GM15510 (cell line): ENCODE data around the gene MBP.

Experiments used
- POLR2A ChIP-seq: IDR thresholded peaks from 3 replicates; pipeline ENCODE4 v1.6.1; 2011; ENCODE audit warnings: borderline replicate concordance; ENCODE audit not compliant: insufficient read length; ENCODE audit errors: extremely low read depth

MBP gene

DNA sequence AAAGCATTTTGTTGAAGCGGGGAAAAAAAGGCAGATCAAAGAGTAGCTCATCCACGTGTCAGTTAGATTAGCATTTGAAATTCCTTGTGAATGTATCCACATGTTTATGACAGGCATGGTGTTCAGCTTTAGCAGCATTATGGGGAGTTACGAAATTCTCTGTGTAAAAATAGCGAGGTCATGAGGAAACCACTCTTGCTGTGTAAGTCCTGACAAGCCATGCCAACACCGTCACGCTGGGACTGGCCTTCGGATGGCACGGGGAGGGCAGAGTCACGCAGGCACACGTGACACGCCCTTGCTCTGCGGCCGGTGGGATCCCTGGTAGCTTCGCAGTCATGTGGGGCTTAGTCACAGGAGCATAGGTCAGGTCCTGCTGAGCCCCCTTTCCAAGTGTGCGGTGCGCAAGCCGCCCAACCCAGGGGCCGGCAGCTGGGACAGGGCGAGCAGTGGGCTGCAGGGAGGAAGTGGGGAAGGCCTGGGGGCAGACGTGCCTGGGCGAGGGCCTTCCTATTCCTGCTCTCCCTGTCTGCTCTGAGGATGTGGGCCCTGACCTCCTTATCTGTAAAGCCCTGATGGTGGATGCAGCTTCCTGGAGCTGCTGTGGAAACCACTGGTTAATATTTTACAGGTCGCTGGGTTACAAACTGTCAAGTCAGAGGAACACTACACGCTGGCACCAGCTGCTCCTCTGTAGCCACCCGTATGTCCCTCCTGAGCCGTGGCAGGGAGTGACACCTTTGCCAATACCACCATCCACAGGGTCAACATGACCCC lies 18.0 kb downstream of the MBP start:
- no peak for TF ChIP-seq POLR2A

DNA sequence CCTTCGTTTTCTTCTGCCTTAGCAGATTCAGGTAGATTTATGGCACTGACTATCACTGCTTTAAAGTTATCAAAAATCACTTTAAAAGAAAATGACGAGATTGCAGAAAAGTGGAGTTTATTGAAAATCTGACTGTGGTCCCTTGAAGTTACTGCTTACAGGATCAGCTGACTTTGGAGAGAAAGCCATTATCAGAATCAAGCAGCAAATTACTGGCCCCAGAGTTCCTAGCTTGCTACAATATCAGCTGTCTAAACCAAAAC lies 18.5 kb downstream of the MBP start:
- no peak for TF ChIP-seq POLR2A

DNA sequence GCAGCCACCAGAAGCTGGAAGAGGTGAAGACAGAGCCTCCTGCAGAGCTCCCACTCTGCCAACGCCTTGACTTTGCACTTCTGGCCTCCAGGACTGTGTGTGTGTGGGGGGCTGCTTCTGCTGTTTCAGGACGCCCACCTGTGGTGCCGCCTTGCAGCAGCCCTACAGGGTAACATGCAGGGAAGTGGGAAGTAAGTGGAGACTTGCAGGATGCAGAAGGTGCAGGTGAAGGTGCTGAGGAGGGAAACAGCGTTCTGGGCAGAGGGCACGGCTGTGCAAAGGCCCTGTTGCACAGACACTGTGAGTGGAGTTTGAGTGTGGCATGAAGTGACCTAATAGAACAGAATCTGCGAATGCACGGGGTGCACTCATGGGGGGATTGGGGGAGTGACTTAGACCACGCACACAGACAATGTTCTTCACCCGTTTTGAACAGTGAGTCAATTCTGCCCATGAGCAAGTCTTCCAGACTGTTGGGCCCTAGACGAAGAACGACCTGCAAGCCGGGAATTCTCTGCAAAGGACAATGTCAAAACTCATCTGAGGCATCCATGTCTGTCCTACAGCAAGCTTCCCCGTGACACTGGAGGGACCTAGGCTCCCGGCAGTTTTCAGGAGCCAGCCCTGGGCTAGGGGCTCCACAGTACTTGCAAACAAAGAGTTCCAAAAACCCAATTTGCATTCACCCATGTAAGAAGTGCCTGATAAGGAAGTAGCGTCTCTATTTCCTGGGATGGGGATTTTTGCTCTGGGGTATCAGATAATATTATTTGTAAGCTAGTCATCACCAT lies 19.0 kb downstream of the MBP start:
- no peak for TF ChIP-seq POLR2A

DNA sequence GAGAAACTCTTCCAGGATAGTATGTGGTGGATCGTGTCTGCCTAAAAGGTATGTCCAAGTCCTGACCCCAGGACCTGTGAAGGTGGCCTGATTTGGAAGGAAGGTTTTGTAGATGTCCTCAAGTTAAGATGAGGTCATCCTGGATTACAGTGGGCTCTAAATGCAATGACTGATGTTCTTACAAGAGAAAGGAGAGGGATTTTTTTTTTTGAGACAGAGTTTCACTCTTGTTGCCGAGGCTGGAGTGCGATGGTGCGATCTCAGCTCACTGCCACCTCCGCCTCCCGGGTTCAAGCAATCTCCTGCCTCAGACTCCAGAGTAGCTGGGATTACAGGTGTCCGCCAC lies 19.9 kb downstream of the MBP start:
- no peak for TF ChIP-seq POLR2A

DNA sequence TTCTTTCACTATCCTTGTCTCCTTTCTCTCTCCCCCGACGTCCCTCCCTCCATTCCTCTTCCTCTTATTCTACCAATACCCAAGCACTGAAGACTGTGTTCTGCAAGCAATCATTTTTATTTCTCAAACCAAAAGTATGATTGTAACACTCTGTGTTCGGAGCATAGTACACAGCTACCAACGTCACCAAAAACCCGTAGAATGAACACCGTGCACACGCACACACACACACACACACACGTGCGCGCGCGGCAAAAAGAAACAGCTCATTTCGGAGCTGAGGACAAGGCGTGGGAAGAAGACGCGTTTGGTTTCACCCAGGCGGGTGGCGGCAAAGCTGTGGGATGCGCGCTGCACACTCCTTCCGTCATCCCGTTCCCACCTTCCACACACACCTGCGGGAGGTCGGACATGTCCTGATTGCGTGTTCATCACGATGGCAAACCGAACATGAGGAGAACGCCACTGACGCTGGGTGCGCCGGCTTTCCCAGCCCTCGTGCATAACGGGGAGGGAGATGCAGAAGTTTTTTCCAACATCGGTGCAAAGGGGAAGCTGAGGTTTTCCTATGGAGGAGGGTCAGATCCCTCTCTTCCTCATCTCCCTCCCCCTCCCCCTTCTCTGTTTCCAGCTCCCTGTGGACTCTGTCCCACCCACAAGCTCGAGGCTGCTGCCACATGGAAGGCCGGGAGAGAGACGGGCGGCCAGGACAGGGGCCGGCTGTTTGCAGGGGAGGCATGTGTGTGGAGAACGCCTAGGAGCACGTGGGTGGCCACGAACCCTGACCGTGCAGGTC lies 20.4 kb downstream of the MBP start:
- no peak for TF ChIP-seq POLR2A

DNA sequence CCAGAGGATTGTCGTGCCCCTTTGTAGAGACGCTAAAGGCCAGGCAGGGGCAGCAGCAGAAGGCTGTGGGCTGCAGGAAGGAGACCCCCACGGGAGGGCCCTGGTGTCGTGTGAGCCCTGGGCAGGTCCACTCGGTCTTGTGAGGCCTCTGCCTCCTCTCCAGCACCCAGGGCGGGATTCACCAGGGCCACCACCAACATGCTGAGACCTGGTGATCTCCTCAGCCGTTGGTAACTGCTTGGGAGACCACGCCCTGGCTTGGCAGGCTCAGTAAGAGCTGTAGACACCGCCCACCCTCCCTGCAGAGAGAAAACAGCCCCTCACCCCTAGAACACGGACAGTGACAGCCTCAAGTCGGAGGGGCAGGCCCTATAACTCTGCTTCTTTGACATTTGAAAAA lies 21.1 kb downstream of the MBP start:
- no peak for TF ChIP-seq POLR2A

DNA sequence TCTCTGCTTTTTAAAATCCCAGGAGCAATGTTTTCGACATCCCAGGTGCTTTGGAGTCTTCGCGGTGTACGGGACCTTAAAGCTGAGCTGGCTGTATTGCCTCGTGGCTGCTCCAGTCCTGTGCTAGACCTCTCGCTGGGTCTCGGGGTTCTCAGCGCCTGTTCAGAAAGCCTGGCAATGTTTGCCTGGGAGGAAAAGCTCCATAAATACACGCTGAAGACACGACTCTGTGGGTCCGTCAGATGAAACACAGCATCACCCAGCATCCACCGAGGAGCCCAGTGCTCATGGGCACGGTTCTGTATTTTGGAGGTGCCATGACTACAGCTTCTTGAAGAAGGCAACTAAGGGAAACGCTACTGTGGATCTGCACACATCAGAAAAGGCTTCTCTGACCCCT lies 21.6 kb downstream of the MBP start:
- no peak for TF ChIP-seq POLR2A

DNA sequence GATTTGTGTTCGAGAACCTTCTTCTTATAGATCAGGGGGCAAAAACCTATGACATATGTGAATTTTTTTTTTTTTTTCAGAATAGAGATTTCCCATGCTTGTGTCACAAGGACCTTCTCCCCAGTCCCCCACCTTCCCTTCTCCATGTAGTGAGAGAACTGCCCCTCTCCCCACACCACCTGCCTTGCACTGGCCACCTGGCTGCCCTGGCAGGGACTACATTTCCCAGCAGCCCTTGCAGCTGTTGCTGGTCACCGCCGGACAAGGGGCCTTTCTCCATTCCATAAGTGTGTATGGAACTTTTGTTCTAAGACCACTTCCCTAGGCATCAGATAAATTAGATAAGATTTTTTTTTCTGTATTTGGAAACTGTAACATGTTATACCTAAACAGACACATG lies 22.2 kb downstream of the MBP start:
- TF ChIP-seq POLR2A = no peak

DNA sequence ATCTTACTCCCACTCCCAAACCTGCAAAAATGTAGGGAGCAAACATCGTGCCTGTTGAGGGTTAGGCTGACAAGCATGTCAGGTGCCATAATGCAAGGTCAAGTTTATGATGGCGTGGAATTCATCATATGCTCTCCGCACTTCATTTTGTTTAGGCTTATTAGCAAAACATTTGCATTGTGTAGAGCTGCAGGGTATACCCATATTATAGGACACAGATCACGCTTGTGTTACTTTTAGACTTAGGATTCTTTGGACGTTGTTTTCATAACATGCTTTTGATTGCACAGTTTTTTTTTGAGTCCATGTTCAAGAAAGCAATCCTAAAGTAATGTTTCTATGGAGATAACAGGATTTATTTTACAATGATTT lies 22.9 kb downstream of the MBP start:
- no peak for TF ChIP-seq POLR2A

DNA sequence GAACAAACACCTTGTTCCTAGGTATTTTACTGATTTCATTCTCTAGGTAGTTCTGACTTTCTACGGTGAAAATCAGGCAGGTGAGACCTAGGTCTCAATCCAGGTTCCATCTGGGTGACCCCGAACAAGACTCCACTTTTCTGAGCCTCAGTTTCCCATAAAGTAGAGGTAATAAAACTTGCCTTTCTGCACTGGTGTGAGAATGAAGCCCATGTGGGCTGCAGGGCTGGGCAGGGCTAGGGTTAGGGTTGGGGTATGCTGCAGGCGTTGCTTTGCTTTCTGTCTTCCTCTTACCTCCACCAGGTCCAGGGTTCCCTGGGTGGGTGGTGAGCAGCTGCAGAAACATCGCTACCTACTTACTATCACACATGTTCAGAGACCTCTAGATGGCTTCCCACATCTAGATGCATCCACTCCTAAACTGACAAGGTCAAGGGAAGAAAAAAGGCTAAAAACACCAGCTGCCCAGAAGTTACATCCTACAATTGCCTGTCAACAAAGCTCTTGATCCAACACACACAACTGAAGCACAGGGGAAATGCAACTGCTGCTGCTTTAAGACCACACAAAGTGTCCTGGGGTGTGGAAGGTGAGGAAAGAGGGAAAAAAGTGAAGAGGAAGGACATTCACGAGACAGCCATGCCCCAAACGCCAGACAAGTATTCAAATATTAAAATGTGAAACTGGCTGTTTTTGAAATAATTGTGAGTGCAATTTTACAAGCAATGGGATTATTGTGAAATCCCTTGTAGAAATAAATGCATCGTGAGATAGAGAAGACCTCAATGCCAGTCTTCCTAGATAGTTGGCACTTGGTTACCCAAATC lies 23.5 kb downstream of the MBP start:
- no peak for TF ChIP-seq POLR2A

DNA sequence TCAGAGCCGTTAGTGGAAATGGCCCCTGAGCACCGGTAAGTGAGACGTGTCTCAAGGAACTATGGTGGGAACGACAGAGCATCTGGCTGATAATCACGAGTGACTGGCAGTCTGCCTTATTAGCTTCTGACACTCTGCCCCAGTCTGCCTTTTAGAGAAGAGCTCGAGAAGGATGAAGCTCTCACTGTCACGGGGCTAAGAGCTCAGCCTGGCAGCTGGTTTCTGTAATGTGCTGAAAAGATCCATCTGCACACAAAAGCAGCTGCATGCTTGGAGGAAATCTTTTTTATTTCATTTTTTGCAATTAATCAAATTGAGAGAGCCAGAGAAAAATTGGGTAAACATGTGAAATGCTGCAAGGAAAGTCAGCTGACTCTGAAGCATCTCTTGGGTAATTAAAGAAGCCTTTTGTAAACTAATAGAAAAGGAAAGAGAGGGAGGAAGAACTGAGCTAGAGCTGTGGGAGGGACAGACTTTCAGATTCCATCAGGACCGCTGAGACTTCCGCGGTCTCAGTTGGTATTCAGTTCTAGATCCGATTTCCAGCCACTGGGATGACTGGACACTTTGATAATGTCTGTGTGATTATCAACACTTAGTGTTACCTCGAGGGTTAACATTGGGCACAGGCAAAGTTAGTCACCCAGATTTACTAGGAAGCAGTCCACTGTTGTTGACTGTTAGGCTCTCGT lies 24.4 kb downstream of the MBP start:
- TF ChIP-seq POLR2A = no peak

DNA sequence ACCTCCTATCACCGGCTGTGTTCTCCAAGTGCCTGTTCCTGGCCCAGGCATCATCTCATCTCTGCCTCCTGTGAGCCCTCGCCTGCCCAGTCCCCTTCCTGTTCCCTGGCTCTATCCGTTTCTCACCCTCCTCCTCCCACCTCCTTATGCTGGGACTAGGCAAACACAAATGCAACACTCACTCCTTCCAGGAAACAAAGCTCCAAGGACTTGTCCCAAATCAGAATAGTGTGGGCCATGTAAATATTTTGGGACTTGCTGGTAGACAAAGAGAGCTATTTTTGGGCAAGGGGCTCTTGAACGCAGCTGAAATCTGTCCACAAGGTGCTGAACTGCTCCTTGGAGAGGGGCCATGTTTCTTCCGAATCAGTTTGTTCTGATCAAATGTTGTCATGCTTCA lies 25.3 kb downstream of the MBP start:
- TF ChIP-seq POLR2A = no peak

DNA sequence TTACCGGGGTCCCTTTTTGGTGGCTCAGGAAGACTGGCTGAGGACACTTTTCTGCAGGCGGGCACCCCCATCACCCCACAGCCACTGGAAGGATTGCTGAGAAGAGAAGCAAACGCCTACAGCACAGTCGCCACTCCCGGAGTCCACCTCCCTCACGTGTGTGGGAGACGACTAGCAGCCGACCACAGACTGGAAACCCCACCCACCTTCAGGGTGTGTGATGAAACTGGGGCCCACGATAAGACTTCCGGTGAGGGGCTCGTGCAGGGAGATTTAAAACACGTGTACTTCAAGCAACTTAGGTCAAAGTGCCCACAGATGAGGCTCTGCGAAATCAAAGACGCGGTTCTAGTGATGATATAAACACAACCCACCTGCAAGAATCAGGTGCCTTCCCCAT lies 26.3 kb downstream of the MBP start:
- TF ChIP-seq POLR2A = no peak

DNA sequence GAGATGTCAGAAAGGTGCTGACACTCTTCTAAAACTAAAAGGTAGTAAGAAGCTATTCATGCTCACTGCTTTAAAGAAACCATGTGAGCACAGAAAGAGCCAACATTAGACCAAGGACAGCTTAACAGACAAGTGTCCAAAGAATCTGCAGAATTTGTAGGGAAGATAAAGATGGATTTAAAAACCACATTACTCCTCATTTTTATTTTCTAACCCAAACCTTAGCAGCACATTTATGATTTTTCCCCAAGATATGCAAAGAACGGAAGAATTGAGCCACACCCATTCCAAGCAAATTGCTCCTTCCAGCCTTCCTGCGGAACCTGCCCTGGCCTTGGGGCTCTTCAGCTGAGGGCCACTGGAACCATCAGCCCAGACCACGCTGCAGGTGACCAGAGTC lies 26.9 kb downstream of the MBP start:
- no peak for TF ChIP-seq POLR2A

DNA sequence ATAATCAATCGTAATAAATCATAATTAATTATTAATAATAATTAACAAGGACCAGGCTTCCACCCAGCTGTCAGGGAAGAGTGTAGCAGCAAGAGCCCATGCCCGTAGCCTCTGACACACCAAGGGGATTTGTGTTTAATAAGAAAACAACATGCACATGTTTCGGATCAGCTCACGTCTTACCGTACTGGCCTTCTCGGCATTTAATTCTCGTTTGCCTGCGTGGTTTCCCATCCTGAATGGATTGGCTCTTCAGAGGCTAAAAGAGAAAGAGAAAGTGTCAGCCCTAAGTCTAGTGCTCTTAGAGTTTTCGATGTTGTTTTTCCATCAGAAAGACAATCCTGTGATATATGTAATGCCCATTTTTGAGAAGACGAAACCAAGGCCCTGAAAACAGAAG lies 27.6 kb downstream of the MBP start:
- no peak for TF ChIP-seq POLR2A

DNA sequence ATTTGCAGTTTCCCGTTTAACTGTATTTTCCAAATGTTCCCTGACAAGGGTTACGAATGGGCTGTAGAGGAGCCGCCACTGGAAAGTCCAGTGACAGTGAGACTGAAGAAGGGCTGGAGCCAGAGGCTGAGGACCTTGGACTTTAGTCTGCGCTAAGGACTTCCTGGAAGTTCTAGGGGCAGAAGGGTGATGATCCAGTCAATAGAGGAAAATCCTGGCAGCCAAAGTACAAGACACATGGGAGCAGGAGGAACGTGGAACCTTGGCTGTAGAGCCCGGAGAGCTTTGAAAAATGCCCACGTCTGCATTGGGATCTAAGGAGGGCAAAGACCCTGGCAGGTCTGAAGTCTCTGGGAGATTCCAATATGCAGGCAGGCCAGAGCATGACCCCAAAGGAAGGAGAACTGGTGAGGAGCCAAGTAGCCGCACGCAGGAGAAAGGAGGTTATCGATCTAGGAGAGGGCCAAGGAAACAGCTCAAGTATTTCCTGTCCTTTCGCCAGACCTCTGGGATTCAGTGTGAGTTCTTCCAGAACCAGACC lies 28.5 kb downstream of the MBP start:
- no peak for TF ChIP-seq POLR2A
